Neural progenitor cell (in vitro differentiated cells): ENCODE results near the gene OLR1.

ENCODE experiments used
- EZH2 ChIP-seq: fragments of 200-600 bp; sonication (generic); IDR thresholded peaks from 2 replicates; pipeline ENCODE4 v1.6.1; 2017; ENCODE audit warnings: antibody characterized with exemption, mild to moderate bottlenecking, moderate library complexity
- TF ChIP-seq, protein P1 (sequence below): fragments of 200-600 bp; sonication (generic); IDR thresholded peaks from 2 replicates; pipeline ENCODE4 v1.5.1; 2017; ENCODE audit warnings: antibody characterized with exemption, mild to moderate bottlenecking

GRCh38 chr12:10151621-10152020 lies 20.3 kb downstream of the OLR1 start:
- TF ChIP-seq, protein P1, sequence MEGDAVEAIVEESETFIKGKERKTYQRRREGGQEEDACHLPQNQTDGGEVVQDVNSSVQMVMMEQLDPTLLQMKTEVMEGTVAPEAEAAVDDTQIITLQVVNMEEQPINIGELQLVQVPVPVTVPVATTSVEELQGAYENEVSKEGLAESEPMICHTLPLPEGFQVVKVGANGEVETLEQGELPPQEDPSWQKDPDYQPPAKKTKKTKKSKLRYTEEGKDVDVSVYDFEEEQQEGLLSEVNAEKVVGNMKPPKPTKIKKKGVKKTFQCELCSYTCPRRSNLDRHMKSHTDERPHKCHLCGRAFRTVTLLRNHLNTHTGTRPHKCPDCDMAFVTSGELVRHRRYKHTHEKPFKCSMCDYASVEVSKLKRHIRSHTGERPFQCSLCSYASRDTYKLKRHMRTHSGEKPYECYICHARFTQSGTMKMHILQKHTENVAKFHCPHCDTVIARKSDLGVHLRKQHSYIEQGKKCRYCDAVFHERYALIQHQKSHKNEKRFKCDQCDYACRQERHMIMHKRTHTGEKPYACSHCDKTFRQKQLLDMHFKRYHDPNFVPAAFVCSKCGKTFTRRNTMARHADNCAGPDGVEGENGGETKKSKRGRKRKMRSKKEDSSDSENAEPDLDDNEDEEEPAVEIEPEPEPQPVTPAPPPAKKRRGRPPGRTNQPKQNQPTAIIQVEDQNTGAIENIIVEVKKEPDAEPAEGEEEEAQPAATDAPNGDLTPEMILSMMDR = no peak
- TF ChIP-seq EZH2 = no peak
